AG20443 (cell line): Measurements from ENCODE around the gene ADAMTS17.
"Not testable (repeated sequence)": the region's sequence is repeated elsewhere in the genome, so short reads cannot be mapped to it uniquely, and the experiment has no call there.

ENCODE experiments used
- DNase-seq: peaks from one replicate; pipeline ENCODE4 v3.0.0; 2012; ENCODE audit warnings: low spot score, mixed read lengths

ADAMTS17 gene

GRCh38 chr15:100108846-100109245 lies 232.9 kb downstream of the ADAMTS17 start:
- no peak for DNase-seq

- no peak for DNase-seq
These were observed 233.4 kb downstream of the ADAMTS17 start for GRCh38 chr15:100108346-100108745.

- no peak for DNase-seq
These were observed 234.1 kb downstream of the ADAMTS17 start for GRCh38 chr15:100107606-100108225.

- no peak for DNase-seq
These were observed 234.6 kb downstream of the ADAMTS17 start for GRCh38 chr15:100107151-100107550.

GRCh38 chr15:100106732-100107131 lies 235.0 kb downstream of the ADAMTS17 start:
- DNase-seq, result no peak

- DNase-seq, result no peak
These were observed 236.7 kb downstream of the ADAMTS17 start for GRCh38 chr15:100105101-100105500.

- DNase-seq, result no peak
These were observed 237.5 kb downstream of the ADAMTS17 start for GRCh38 chr15:100104245-100104644.

GRCh38 chr15:100103828-100104227 lies 237.9 kb downstream of the ADAMTS17 start:
- no peak for DNase-seq

- no peak for DNase-seq
These were observed 240.2 kb downstream of the ADAMTS17 start for GRCh38 chr15:100101426-100102089.

- DNase-seq, result no peak
These were observed 240.8 kb downstream of the ADAMTS17 start for GRCh38 chr15:100100926-100101325.

- no peak for DNase-seq
These were observed 241.8 kb downstream of the ADAMTS17 start for GRCh38 chr15:100099976-100100375.

GRCh38 chr15:100098705-100099104 lies 243.1 kb downstream of the ADAMTS17 start:
- DNase-seq, result no peak

GRCh38 chr15:100097342-100098127 lies 244.2 kb downstream of the ADAMTS17 start:
- DNase-seq, result no peak

- no peak for DNase-seq
These were observed 245.1 kb downstream of the ADAMTS17 start for GRCh38 chr15:100096700-100097099.

- no peak for DNase-seq
These were observed 245.6 kb downstream of the ADAMTS17 start for GRCh38 chr15:100096248-100096600.

- no peak for DNase-seq
These were observed 246.1 kb downstream of the ADAMTS17 start for GRCh38 chr15:100095541-100096247.

GRCh38 chr15:100094127-100094510 lies 247.7 kb downstream of the ADAMTS17 start:
- DNase-seq, result no peak

- DNase-seq, result no peak
These were observed 248.3 kb downstream of the ADAMTS17 start for GRCh38 chr15:100093211-100094126.

- DNase-seq, result no peak
These were observed 249.7 kb downstream of the ADAMTS17 start for GRCh38 chr15:100092034-100092433.

- no peak for DNase-seq
These were observed 251.4 kb downstream of the ADAMTS17 start for GRCh38 chr15:100090411-100090810.

GRCh38 chr15:100084042-100084821 lies 257.5 kb downstream of the ADAMTS17 start:
- not testable (repeated sequence) for DNase-seq
